GM21786 (cell line): ENCODE data around the gene LUC7L2.
A peak's percentile ranks its signal among the peaks of the same experiment; 100 is the strongest.
"Not testable (repeated sequence)": the region's sequence is repeated elsewhere in the genome, so short reads cannot be mapped to it uniquely, and the experiment has no call there.

ENCODE experiments used
- ATAC-seq: cut with Tn5 transposase; IDR thresholded peaks from one replicate; pipeline ENCODE4 v1.9.1; 2021; ENCODE audit not compliant: unreplicated experiment

The LUC7L2 gene

DNA sequence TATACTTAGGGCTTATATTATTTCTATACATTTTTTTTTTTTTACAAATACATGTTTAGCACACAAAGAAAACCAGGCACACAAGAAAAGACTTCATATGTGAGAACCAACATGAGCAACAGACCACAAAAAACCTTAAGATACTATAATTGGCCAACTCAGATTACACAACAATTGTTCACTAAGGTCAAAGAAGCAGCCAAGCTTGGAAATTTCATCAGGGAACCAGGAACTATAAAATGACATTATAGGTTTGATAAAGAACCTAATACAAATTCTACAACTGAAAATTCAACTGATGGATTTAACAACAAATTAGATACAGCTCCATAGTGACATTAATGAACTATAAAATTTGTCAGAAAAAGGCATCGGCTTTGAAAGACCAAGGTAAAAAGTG, 4.4 kb upstream of the LUC7L2 start:
- no peak for ATAC-seq

GRCh38 chr7:139357729-139358506, 1.8 kb upstream of the LUC7L2 start:
- ATAC-seq, result not testable (repeated sequence)

GRCh38 chr7:139358541-139359365, 941 bp upstream of the LUC7L2 start:
- ATAC-seq, result peak; percentile 9

- peak; percentile 67 for ATAC-seq
Observed at GRCh38 chr7:139360210-139360947, 685 bp downstream of the LUC7L2 start.

DNA sequence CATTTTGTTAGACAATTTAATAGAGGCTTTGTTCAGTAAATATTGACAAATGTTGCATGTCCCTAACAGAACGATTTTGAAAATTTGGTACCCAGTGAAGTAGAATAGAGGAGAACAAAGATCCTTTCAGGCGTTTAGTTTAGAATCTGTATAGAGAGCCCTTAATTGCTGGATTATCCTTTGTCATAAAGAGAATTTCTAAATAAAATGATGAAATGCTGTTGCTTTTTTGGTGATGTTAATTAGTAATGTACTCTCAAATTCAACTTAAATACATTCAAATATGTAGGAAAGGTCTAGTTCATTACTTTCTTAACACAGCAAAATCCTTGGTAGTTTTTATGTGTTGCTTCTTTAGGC, 1.2 kb downstream of the LUC7L2 start:
- ATAC-seq, result no peak

- no peak for ATAC-seq
Observed at GRCh38 chr7:139361523-139361922, 1.8 kb downstream of the LUC7L2 start.

GRCh38 chr7:139362302-139362701, 2.6 kb downstream of the LUC7L2 start:
- ATAC-seq, result no peak

GRCh38 chr7:139362981-139363380, 3.3 kb downstream of the LUC7L2 start:
- no peak for ATAC-seq

DNA sequence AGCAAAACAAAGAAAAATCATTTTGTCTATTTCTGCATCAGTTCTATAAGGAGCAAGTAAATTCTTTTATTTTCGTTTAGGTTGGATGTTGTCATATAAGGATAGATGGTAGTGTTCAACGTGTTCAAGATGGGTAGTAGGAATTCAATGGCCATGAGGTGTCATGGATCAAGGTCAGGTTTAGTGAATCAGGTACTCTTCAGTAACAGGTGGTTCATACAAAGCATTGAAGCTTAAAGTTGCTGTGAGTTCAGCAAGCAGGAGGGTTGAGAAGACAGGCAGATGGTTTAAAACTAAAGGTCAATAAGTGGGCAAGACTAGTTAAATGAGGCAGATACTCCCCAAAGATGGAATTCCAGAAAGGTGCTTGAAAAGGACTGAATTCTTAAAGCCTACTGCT, 5.6 kb downstream of the LUC7L2 start:
- ATAC-seq, result no peak

- ATAC-seq, result no peak
Observed at GRCh38 chr7:139366400-139366799, 6.7 kb downstream of the LUC7L2 start.

GRCh38 chr7:139367438-139368155, 7.9 kb downstream of the LUC7L2 start:
- ATAC-seq, result no peak

- no peak for ATAC-seq
Observed at GRCh38 chr7:139370301-139370942, 10.7 kb downstream of the LUC7L2 start.

DNA sequence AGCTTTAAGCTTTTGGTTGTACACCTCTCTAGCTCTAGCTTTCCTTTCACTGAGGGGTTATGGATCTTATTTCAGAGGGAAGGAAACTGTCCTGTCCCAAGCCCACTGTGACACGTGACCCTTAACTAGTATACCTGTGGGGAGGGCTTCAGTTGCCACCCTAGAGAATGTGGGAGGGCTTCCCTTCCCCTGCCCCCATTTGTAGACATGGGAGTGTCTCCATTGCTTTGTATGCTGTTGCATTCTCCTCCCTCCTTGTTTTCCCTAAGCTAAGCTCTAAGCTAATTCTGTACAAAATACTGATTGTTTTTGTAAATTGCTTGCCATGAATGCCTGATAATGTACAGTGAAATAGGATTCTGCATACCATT, 11.2 kb downstream of the LUC7L2 start:
- ATAC-seq, result no peak

- no peak for ATAC-seq
Observed at GRCh38 chr7:139374246-139374645, 14.6 kb downstream of the LUC7L2 start.

DNA sequence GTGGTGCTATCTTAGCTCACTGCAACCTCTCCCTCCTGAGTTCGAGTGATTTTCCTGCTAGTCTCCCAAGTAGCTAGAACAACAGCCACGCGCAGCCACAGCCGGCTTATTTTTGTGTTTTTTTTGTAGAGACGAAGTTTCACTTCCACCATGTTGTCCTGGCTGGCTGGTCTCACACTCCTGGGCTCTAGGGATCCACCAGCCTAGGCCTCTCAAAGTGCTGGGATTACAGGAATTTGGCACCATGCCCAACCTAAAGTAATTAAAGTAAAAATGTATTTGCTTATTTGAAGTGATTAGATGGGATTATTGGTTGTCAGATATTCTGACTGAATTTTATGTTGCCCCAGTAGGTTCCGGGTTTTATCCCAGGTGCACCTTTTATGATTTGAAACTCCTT, 22.7 kb downstream of the LUC7L2 start:
- no peak for ATAC-seq

DNA sequence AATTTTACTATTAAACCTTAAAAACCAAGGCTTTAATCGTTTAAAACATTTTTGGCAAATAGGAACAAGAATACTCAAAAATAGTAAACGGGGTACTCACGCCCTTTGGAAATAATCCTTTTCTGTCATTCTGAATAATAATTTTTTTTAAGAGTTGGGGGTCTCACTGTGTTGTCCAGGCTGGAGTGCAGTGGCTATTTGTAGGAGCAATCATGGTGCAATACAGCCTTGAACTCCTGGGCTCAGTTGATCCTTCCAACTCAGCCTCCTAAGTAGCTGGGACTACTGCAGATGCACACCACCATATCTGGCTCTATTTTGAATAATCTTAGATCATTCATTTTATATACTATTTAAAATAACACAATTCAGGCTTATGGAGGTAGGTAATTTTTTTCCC, 24.9 kb downstream of the LUC7L2 start:
- no peak for ATAC-seq

DNA sequence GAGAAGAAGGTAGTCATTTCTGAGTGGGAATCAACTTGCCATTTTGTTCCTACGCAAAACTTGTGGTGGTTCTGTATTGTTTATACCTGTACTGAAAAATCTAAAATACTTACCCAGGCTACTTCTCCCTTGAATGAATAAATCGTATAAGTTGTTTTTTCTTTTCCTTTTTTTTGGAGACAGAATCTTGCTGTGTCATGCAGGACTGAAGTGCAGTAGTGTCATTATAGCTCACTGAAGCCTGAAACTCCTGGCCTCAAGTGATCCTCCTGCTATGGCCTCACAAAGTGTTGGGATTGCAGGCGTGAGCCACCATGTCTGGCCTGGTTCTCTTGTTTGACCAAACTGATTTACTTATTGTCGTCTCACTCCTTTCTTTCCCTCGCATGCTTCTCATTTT, 27.9 kb downstream of the LUC7L2 start:
- no peak for ATAC-seq

DNA sequence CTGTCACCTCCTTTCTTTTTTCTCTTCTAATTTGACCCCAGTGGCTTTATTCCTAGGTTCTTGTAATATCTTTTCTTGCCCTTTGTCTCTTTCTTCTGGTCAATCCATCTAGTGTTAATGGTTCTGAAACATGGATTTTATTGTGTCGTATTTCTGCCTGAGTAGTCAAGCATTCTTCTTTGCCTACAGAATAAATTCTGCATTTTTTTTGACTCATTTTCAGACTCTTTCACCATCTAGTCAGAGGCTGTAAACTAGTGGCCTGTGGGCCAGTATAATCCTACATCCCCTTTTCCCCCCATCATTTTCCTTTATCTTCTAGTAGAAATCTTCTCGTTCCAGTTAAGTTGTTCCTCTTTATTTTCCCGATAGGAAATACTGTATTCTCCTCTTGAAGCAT, 29.4 kb downstream of the LUC7L2 start:
- ATAC-seq, result no peak

- no peak for ATAC-seq
Observed at GRCh38 chr7:139389774-139390173, 30.1 kb downstream of the LUC7L2 start.

DNA sequence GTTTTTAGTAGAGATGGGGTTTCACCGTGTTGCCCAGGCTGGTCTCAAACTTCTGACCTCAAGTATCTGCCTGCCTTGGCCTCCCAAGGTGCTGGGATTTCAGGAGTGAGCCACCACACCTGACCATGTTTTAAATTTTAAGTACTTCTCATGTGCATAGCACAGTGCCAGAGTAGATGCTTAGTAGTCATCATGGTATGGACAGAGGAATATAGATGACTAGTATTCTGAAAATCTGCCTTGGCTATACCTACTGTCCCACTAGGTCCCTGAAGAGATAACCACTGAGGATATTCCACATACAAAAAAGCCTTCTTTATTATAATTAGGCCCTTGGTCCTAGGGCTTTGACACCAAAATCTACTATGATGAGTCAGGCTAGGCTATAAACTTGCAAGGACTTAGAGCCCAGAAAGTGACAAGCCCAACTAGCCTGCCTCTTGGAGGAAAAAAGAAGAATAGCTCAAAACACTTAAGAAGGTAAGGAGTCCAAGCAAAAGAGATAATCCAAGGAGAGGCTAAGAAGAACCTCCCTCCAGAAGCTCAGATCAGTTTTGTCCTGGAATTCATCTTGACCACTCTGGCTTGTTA, 34.0 kb downstream of the LUC7L2 start:
- no peak for ATAC-seq
